HepG2 (cell line): ENCODE results near the gene TK2. TPM values are rescaled to one million over a fixed set of nuclear protein-coding genes. Genes with fewer than 3 reads are reported as not detected.

ENCODE experiments used
- ATAC-seq: fragments of 200-7000 bp; cut with Tn5 transposase; 3 replicates; pipeline ENCODE4 v1.9.1; 2020; ENCODE audit warnings: mild to moderate bottlenecking, moderate library complexity
- BruUV-seq: library from RNA; stranded (reverse); fragments of 400-500 nt; replicated peaks from 2 replicates; lab custom pipeline; 2021; lab: Mats Ljungman, UMichigan
- CTCF ChIA-PET: fragments of 300-600 bp; formaldehyde crosslinking; extraction: SDS; loops from one replicate; lab custom pipeline; 2021; ENCODE audit warnings: low total read pairs, inconsistent platforms, low intra/inter-chr PET ratio; lab: Yijun Ruan, JAX
- POLR2A ChIA-PET: fragments of 350-600 bp; sonication (Branson Sonifier 250); formaldehyde crosslinking; loops from one replicate; lab custom pipeline; 2020; ENCODE audit warnings: antibody characterized with exemption, inconsistent platforms; lab: Yijun Ruan, JAX
- DNase-seq: peaks from one replicate; pipeline ENCODE4 v3.0.0-alpha.2; 2015; ENCODE audit warnings: low spot score
- FAIRE-seq: peaks from 3 replicates; lab custom pipeline; 2011; peaks lifted over from hg19 to GRCh38; lab: Jason Lieb, UNC
- H2AFZ ChIP-seq: one replicate; pipeline ENCODE4 v1.6.1; 2011; ENCODE audit warnings: low read length, inconsistent platforms
- H3K27ac ChIP-seq: fragments of 300-600 bp; 3 replicates; pipeline ENCODE4 v1.8.0; 2011; ENCODE audit warnings: mixed run types, mild to moderate bottlenecking, mixed read lengths, low read length, inconsistent platforms; ENCODE audit not compliant: insufficient read depth; ENCODE audit errors: extremely low read length
- H3K27me3 ChIP-seq, 2 experiments: fragments of 200-600 bp in 1 of 2; 2 replicates in 1 of 2; 3 replicates in 1 of 2; pipeline versions ENCODE4 v1.6.0 to v1.8.0; 2011; ENCODE audit warnings: low read length in 2 of 2, mild to moderate bottlenecking in 2 of 2, moderate library complexity in 2 of 2, inconsistent platforms in 1 of 2; ENCODE audit not compliant: insufficient read depth in 2 of 2, control insufficient read depth in 1 of 2
- H3K36me3 ChIP-seq, 2 experiments: fragments of 200-600 bp in 1 of 2; replicated peaks in 1 of 2; 2 replicates in 1 of 2; 3 replicates in 1 of 2; pipeline versions ENCODE4 v1.5.1 to v1.8.0; 2011; ENCODE audit warnings: low read length in 2 of 2, inconsistent platforms in 1 of 2; ENCODE audit not compliant: insufficient read depth in 2 of 2, control insufficient read depth in 1 of 2
- H3K4me1 ChIP-seq: 2 replicates; pipeline ENCODE4 v1.5.1; 2012; ENCODE audit warnings: low read length, inconsistent platforms; ENCODE audit not compliant: insufficient read depth
- H3K4me2 ChIP-seq: 2 replicates; pipeline ENCODE4 v1.6.0; 2011; ENCODE audit warnings: low read depth, low read length, inconsistent platforms
- H3K4me3 ChIP-seq, 3 experiments: fragments of 200-600 bp in 1 of 3; sonication (generic), shearing (Covaris generic) in 1 of 3; replicated peaks in 1 of 3; 2 replicates each; pipeline ENCODE4 v1.5.1; 2011 to 2016; ENCODE audit warnings: low read length in 3 of 3, inconsistent platforms in 2 of 3, low read depth in 2 of 3, mild to moderate bottlenecking in 2 of 3, control low read depth in 1 of 3, mixed read lengths in 1 of 3; ENCODE audit not compliant: insufficient read depth in 1 of 3
- H3K79me2 ChIP-seq: one replicate; pipeline ENCODE4 v1.6.1; 2011; ENCODE audit warnings: low read length, inconsistent platforms; ENCODE audit not compliant: insufficient read depth
- H3K9ac ChIP-seq: 2 replicates; pipeline ENCODE4 v1.6.0; 2011; ENCODE audit warnings: mild to moderate bottlenecking, low read depth, low read length, inconsistent platforms; ENCODE audit not compliant: insufficient read depth
- H3K9me3 ChIP-seq: 2 replicates; pipeline ENCODE4 v1.5.1; 2012; ENCODE audit warnings: mild to moderate bottlenecking, low read length
- H4K20me1 ChIP-seq: 2 replicates; pipeline ENCODE4 v1.6.0; 2011; ENCODE audit warnings: inconsistent platforms, mild to moderate bottlenecking, low read length, moderate library complexity; ENCODE audit not compliant: insufficient read depth
- CHCHD3 ChIP-seq: sonication (generic); formaldehyde crosslinking; IDR thresholded peaks from 2 replicates; pipeline ENCODE4 v1.8.0; 2022; ENCODE audit warnings: mild to moderate bottlenecking, missing genetic modification reagents, moderate library complexity
- CTCF ChIP-seq: sonication (generic); formaldehyde crosslinking; IDR thresholded peaks from 2 replicates; pipeline ENCODE4 v1.5.0; 2020; ENCODE audit warnings: mild to moderate bottlenecking, missing genetic modification reagents, moderate library complexity
- HMGXB4 ChIP-seq, 2 experiments: sonication (generic) in 1 of 2; formaldehyde crosslinking in 1 of 2; IDR thresholded peaks; 2 replicates each; pipeline versions ENCODE4 v1.4.0 to v1.6.1; 2018 to 2020; ENCODE audit warnings: missing genetic modification reagents in 2 of 2, borderline replicate concordance in 1 of 2, low read depth in 1 of 2, mild to moderate bottlenecking in 1 of 2, missing biosample characterization in 1 of 2
- MEIS1 ChIP-seq: sonication (generic); formaldehyde crosslinking; IDR thresholded peaks from 2 replicates; pipeline ENCODE4 v1.9.0; 2021; ENCODE audit warnings: mild to moderate bottlenecking, missing genetic modification reagents, moderate library complexity, borderline replicate concordance
- NCOA2 ChIP-seq: sonication (generic); formaldehyde crosslinking; IDR thresholded peaks from 2 replicates; pipeline ENCODE4 v1.8.0; 2022; ENCODE audit warnings: inconsistent platforms
- PAF1 ChIP-seq: IDR thresholded peaks from 2 replicates; pipeline ENCODE4 v1.6.1; 2016; ENCODE audit warnings: missing genetic modification reagents, missing compliant biosample characterization
- PLSCR1 ChIP-seq: sonication (generic); formaldehyde crosslinking; IDR thresholded peaks from 2 replicates; pipeline ENCODE4 v1.5.0; 2020; ENCODE audit warnings: missing genetic modification reagents, mild to moderate bottlenecking, borderline replicate concordance
- TP53 ChIP-seq: sonication (generic); formaldehyde crosslinking; conservative IDR thresholded peaks from 2 replicates; pipeline ENCODE4 v1.4.0; 2020; ENCODE audit warnings: missing genetic modification reagents
- ZC3H4 ChIP-seq: sonication (generic); formaldehyde crosslinking; IDR thresholded peaks from 2 replicates; pipeline ENCODE4 v1.4.0; 2020; ENCODE audit warnings: missing genetic modification reagents, borderline replicate concordance
- ZNF180 ChIP-seq: sonication (generic); formaldehyde crosslinking; IDR thresholded peaks from 2 replicates; pipeline ENCODE4 v1.4.0; 2020; ENCODE audit warnings: low read depth, missing genetic modification reagents, borderline replicate concordance
- ZNF331 ChIP-seq: sonication (generic); formaldehyde crosslinking; IDR thresholded peaks from 2 replicates; pipeline ENCODE4 v1.4.0; 2020; ENCODE audit warnings: missing genetic modification reagents
- ZNF383 ChIP-seq: sonication (generic); formaldehyde crosslinking; IDR thresholded peaks from 2 replicates; pipeline ENCODE4 v1.4.0; 2020; ENCODE audit warnings: missing genetic modification reagents, mild to moderate bottlenecking, borderline replicate concordance
- ZNF431 ChIP-seq: sonication (generic); formaldehyde crosslinking; IDR thresholded peaks from 2 replicates; pipeline ENCODE4 v1.9.0; 2022; ENCODE audit warnings: missing genetic modification reagents, low read depth, mild to moderate bottlenecking, borderline replicate concordance
- ZNF510 ChIP-seq: sonication (generic); formaldehyde crosslinking; IDR thresholded peaks from 2 replicates; pipeline ENCODE4 v1.4.0; 2020; ENCODE audit warnings: low read depth, mild to moderate bottlenecking, missing genetic modification reagents
- ZNF569 ChIP-seq: sonication (generic); formaldehyde crosslinking; IDR thresholded peaks from 2 replicates; pipeline ENCODE4 v1.5.0; 2020; ENCODE audit warnings: mild to moderate bottlenecking, missing genetic modification reagents, moderate library complexity, borderline replicate concordance
- ZNF691 ChIP-seq: sonication (generic); formaldehyde crosslinking; IDR thresholded peaks from 2 replicates; pipeline ENCODE4 v1.4.0; 2020; ENCODE audit warnings: missing genetic modification reagents, low read depth, mild to moderate bottlenecking, borderline replicate concordance
- ZNF790 ChIP-seq: sonication (generic); formaldehyde crosslinking; IDR thresholded peaks from 2 replicates; pipeline ENCODE4 v1.8.0; 2022; ENCODE audit warnings: missing genetic modification reagents, mild to moderate bottlenecking, borderline replicate concordance
- ZNF839 ChIP-seq: sonication (generic); formaldehyde crosslinking; IDR thresholded peaks from 2 replicates; pipeline ENCODE4 v1.4.0; 2020; ENCODE audit warnings: missing genetic modification reagents, mild to moderate bottlenecking, borderline replicate concordance
- WGBS: methylation state at CpG from one replicate; pipeline ENCODE4 v1.1.6; 2017; ENCODE audit warnings: low lambda C conversion rate; 5-methylcytosine and 5-hydroxymethylcytosine counted together
- in situ Hi-C: cut with HindIII; loops from 2 replicates; pipeline ENCODE4 v1.10.0; 2017; ENCODE audit warnings: low pct_unique_long_range_greater_than_20kb; ENCODE audit not compliant: extremely low pct_ligation_motif_present
- intact Hi-C: fragments of 100-400 bp; cut with micrococcal nuclease; formaldehyde crosslinking; loops from one replicate; pipeline ENCODE4 v1.10.0; 2022; ENCODE audit not compliant: unreplicated experiment
- polyA plus RNA-seq, 8 experiments: library from polyadenylated mRNA; depleted of rRNA in 3 of 8; stranded (reverse) in 7 of 8; unstranded in 1 of 8; fragments of >200 nt; fragmentation: Illumina TruSeq in 4 of 8; extraction: Trizol in 4 of 8; gene quantifications; 2 replicates each; pipeline versions ENCODE4 v1.2.1 to v1.2.3, GENCODE V29; 2011 to 2016; ENCODE audit warnings: low read depth in 4 of 8, missing spikeins in 1 of 8, mixed read lengths in 1 of 8; ENCODE audit not compliant: insufficient read depth in 1 of 8
- total RNA-seq, 5 experiments: library from RNA; depleted of rRNA; stranded (reverse); fragments of >200 nt; fragmentation: Illumina TruSeq; extraction: Trizol; gene quantifications; 2 replicates each; pipeline ENCODE4 v1.2.3, GENCODE V29; 2016; ENCODE audit warnings: low read depth in 1 of 5

The TK2 gene
- total and polyA plus RNA-seq, 2 of the 13 experiments (the other 11 are each of a cell fraction or from before 2014, with no cell fraction given) = 18.7 to 21.0 TPM

GRCh38 chr16:66551788-66552285, 1.9 kb upstream of the TK2 start:
- ATAC-seq = peak; percentile 47
- intact Hi-C loops = loop anchor here (1.0 to 2.0 kb wide), 2 partner anchors 35 to 53 kb away; partner anchors contain the start of gene CMTM3
- peak overlapping the region; percentile 85 for H3K9ac ChIP-seq
- peak overlapping the region; percentile 87 for H3K27ac ChIP-seq
- CTCF ChIA-PET = no interaction called here
- no peaks in the 10 kb centered on the region for H3K27me3 ChIP-seq
- H3K4me3 ChIP-seq = peak overlapping the region; percentile 70 to 79 (median 73)
- H3K79me2 ChIP-seq = peaks cover 24% of the 10 kb centered on the region
- peaks cover 77% of the 10 kb centered on the region for H3K4me1 ChIP-seq
- TSS peak; percentile 58 for BruUV-seq
- H3K4me2 ChIP-seq = peak overlapping the region; percentile 94
- no peak overlapping the region for H2AFZ ChIP-seq
- DNase-seq = no peak
- H3K36me3 ChIP-seq = peaks cover 0 to 6% of the 10 kb centered on the region in 2 experiments; a peak in 1 of 5 replicates
- no peak for FAIRE-seq
- no peaks in the 10 kb centered on the region for H3K9me3 ChIP-seq
- 15% methylated on average over 8 of the region's 8 CpGs for WGBS
- in situ Hi-C loops = no loop called here
- no peaks in the 10 kb centered on the region for H4K20me1 ChIP-seq
- POLR2A ChIA-PET = interaction anchor here (0.8 to 3.3 kb wide), 15 partner anchors 11 to 385 kb away, joined by 3 to 23 read pairs (median 4); partner anchors contain the start of genes CMTM3 and NAE1
- TF ChIP-seq ZNF691 (CRISPR knock-in tag) (0 out of 2 replicates have a peak, but pooled peaks have one; percentile 6), ZC3H4 (CRISPR knock-in tag) (peak; percentile 58; the same call in 1 of the 2 replicates), ZNF331 (CRISPR knock-in tag) (no peak), HMGXB4 (CRISPR knock-in tag; IDR thresholded peaks at IDR 0.05; ENCODE audit: borderline replicate concordance in 1 of 2, low read depth in 1 of 2) (no peak), NCOA2 (CRISPR knock-in tag) (no peak), ZNF383 (0 out of 2 replicates have a peak, but pooled peaks have one; percentile 25), CHCHD3 (CRISPR knock-in tag) (0 out of 2 replicates have a peak, but pooled peaks have one; percentile 58), ZNF431 (peak; percentile 2; the same call in 1 of the 2 replicates), ZNF510 (CRISPR knock-in tag) (0 out of 2 replicates have a peak, but pooled peaks have one; percentile 7), ZNF839 (no peak), CTCF (CRISPR knock-in tag) (no peak), ZNF790 (CRISPR knock-in tag) (0 out of 2 replicates have a peak, but pooled peaks have one; percentile 4), PLSCR1 (CRISPR knock-in tag) (no peak), PAF1 (peak; percentile 77; the same call in 1 of the 2 replicates), ZNF569 (CRISPR knock-in tag) (no peak), MEIS1 (CRISPR knock-in tag) (peak; percentile 1; the same call in 1 of the 2 replicates), TP53 (CRISPR knock-in tag) (peak; percentile 40; the same call in 1 of the 2 replicates), ZNF180 (CRISPR knock-in tag) (0 out of 2 replicates have a peak, but pooled peaks have one; percentile 66)
